Subcutaneous adipose tissue (tissue), 4 donors: ENCODE data around the gene NHS. TPM values are rescaled to one million over a fixed set of nuclear protein-coding genes. Genes with fewer than 3 reads are reported as not detected.

ENCODE experiments used
- total RNA-seq, 4 donors: library from RNA; depleted of rRNA; stranded (reverse); fragments of >200 nt; gene quantifications; one replicate each; pipeline ENCODE4 v1.1.0, GENCODE V29; 2016
- TF ChIP-seq, protein P1 (sequence below): fragments of 450-650 bp; IDR thresholded peaks from one replicate; pipeline ENCODE4 v1.5.1; 2016; ENCODE audit warnings: low read depth, mild to moderate bottlenecking, control low read depth, antibody characterized with exemption, moderate library complexity

The NHS gene
- total RNA-seq, 4 donors from 2014 or later = 5.8 to 17.4 (median 9.5) TPM

DNA sequence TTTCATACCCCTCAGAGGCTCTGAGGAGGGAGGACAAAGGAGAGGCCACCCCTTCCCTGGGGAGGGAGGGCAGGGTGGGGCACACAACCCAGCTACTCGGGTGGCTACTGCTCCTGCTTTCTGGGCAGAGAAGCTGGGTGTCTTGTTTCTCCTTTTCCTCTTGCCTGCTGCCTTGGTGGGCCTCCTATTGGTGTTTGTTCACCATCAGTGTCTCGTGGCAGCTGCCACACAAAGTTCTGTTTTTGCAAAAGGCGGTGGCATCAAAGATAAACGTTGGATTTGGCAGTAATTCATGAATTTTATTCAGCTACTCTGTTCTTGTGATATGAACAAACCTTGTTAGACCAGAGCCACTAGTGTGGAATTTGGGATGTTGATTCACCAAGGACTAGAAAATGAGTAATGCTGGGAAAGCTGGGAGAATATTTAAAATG is 209.3 kb downstream of the NHS start:
- TF ChIP-seq, protein P1, sequence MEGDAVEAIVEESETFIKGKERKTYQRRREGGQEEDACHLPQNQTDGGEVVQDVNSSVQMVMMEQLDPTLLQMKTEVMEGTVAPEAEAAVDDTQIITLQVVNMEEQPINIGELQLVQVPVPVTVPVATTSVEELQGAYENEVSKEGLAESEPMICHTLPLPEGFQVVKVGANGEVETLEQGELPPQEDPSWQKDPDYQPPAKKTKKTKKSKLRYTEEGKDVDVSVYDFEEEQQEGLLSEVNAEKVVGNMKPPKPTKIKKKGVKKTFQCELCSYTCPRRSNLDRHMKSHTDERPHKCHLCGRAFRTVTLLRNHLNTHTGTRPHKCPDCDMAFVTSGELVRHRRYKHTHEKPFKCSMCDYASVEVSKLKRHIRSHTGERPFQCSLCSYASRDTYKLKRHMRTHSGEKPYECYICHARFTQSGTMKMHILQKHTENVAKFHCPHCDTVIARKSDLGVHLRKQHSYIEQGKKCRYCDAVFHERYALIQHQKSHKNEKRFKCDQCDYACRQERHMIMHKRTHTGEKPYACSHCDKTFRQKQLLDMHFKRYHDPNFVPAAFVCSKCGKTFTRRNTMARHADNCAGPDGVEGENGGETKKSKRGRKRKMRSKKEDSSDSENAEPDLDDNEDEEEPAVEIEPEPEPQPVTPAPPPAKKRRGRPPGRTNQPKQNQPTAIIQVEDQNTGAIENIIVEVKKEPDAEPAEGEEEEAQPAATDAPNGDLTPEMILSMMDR = no peak

DNA sequence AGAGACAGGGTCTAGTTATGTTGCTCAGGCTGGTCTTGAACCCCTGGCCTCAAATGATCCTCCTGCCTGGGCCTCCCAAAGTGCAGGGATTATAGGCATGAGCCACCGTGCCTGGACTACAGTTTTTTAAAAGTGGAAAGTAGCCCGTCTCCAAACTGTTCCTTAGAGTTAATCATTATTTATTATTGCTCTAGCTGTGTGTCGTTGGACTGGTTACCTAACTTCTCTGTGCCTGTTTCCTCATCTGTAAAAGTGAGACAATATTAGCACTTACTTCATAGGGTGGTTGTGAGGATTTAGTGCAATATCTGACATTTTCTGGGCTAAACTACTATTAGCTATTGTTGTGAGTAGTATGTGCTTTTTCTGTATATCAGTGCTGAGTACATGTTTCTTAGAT is 210.0 kb downstream of the NHS start:
- TF ChIP-seq, protein P1 = no peak

DNA sequence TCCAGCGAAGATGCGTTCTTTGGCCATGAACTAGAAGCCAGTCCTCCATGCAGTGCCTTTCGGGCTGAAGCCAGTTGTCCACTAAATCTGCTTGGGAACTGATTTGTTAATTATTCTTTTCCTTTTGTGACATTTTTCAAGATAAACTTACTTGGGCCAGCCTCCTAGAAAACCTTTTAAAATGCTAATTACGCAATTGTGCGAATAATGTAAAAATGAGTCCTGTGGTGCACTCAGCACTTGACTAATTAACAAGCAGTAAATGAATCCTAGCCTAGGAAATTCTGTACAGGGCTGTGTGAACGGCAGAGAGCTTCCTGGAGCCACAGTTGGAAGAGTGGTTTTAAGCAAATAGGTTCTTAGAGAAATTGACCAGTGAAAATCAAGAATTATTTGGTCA is 212.4 kb downstream of the NHS start:
- TF ChIP-seq, protein P1 = no peak

DNA sequence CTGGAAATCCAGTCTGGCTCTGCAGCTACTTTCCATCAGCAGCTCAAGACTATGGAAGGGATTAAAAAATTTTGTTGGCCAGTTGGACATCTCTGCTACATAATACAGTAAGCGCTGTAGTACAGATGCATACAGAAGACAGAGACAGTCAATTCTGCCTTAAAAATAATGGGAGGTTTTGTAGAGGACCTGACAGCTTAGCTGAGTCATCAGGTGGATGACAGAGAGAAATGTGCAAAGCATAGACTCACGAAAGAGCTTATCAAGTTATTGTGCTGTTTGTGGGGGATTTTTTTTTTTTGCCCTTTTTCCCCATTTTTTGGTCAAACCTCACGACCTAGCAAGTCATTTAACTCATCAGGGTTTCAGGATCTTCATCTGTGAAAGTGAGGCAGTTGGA is 213.3 kb downstream of the NHS start:
- TF ChIP-seq, protein P1 = no peak

DNA sequence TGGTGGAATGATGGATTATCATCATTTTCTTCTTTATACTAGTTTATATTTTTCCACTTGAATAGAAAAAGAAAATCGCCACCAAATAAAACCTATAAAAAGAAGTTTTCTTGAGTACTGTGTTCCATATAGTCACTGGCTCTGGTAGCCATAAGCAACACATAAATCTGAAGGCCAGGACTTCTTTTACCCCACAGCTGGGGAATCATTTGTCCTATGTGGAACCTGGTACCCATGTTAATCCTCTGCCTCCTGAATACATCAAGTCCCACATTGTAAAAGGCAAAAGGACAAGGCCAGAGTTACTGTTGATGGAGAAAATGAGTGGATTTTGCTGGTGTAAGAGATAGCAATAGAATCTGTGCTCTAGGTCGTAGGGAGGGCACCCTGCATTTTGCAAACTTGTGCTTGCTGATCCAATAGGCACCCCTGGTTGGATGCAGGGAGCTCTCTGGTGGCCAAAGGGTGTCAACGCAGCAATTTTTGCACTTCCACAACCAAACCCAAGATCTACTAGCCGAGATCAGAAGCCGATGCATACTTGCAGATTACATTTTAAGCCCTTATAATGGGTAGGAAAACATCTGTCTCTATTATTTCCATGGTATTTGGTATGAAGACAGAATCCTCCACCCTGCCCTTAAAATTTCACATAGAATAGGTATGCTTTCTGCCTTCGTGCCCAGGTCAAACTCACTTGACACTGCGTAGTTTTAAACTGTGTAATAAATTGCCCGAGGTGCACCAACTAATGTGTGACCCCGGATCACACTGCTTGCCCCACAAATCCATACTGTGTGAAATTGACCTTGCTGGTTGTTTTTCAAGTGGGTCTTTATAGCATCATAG is 216.1 kb downstream of the NHS start:
- TF ChIP-seq, protein P1 = no peak

DNA sequence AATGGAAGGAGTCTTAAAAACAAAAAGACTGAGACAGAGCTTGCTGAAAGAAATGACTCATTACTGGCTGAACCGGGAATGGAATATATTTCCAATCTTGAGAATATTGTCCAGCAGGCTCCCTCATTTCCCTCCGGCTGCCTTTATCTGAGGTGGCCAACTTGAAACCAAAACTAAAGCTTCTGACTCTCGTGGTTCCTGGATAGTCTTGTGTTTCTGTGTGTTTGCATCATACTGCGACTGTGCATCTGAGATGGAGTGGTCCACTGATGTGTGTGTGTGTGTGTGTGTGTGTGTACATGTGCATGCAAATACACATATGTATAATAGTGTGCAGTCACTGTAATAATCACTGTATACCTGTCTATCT is 216.7 kb downstream of the NHS start:
- TF ChIP-seq, protein P1 = no peak

DNA sequence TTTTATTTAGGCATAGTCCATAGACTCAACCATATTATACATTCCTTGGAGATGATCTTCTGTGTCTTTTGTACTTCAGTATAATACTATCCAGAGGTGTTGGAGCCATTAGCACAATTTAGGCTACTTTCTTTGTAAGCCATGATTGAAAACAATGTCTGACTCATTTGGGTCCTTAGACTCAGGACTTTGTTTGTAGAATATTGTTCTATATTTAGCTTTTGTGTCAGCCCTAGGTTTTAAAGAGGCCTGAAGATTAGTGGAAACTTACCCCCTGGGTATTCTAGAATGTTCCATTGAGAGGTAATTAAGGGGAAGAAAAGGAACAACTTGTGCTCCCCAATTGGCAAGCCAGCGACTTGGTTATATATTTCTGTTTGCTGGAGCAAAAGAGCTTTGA is 217.1 kb downstream of the NHS start:
- TF ChIP-seq, protein P1 = no peak
